H1 (cell line): Measurements from ENCODE around the gene LTO1. TPM values are rescaled to one million over a fixed set of nuclear protein-coding genes. Genes with fewer than 3 reads are reported as not detected.

Experiments
- EP300 ChIP-seq, 2 experiments: IDR thresholded peaks; 1 replicate in 1 of 2; 2 replicates in 1 of 2; pipeline ENCODE4 v1.6.1; 2011 to 2012; ENCODE audit warnings: low read depth in 2 of 2, low read length in 2 of 2, mild to moderate bottlenecking in 2 of 2, borderline replicate concordance in 1 of 2, inconsistent platforms in 1 of 2, moderate library complexity in 1 of 2
- RBBP5 ChIP-seq: IDR thresholded peaks from 2 replicates; pipeline ENCODE4 v1.7.1; 2012; ENCODE audit warnings: low read depth, mild to moderate bottlenecking, inconsistent platforms, low read length, moderate library complexity, borderline replicate concordance
- SAP30 ChIP-seq: fragments of 300-600 bp; sonication (generic); IDR thresholded peaks from 2 replicates; pipeline ENCODE4 v1.7.1; 2012; ENCODE audit warnings: low read length, moderate library complexity, mild to moderate bottlenecking, inconsistent platforms; ENCODE audit not compliant: insufficient read depth, insufficient replicate concordance
- SIRT6 ChIP-seq: IDR thresholded peaks from one replicate; pipeline ENCODE4 v1.7.1; 2012; ENCODE audit warnings: low read length, inconsistent platforms
- polyA plus RNA-seq, 7 experiments: library from polyadenylated mRNA; depleted of rRNA in 3 of 7; stranded (reverse) in 5 of 7; unstranded in 2 of 7; fragments of >200 nt in 5 of 7; fragments of 200-250 nt in 2 of 7; gene quantifications; 1 replicate in 5 of 7; 2 replicates in 1 of 7; 4 replicates in 1 of 7; pipeline versions ENCODE4 v1.2.1 to v1.2.3, GENCODE V29; 2011 to 2013; ENCODE audit warnings: missing spikeins in 2 of 7, mixed read lengths in 2 of 7
- total RNA-seq: library from RNA; stranded (reverse); fragmentation: NEBNext Ultra II Directional; extraction: Animal tissue kit (Norgen Biotek cat#: 25700); gene quantifications from 2 replicates; pipeline ENCODE4 v1.2.1, GENCODE V29; 2021

Gene LTO1
- total and polyA plus RNA-seq, 2 of the 8 experiments (the other 6 are each of a cell fraction or from before 2014, with no cell fraction given) = 15.4 to 21.3 TPM

DNA sequence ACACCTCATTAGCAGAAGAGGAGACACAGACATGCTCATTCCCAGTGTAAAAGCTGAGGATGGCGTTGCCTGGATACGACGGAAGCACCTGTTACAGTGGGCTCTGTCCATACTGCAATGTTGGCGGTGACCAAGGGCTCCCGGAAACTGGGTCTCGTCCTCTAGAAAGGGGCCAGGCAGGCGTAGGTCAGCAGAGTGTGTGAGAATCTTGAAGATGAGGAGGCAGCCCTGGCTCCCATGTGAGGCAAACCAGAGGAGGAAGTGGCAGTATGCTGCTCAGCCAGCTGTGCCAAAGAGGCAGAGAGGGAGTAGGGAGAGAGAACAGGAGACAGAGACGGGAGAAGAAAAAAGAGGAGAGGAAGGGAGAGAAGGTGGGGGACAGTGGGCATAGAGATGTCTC lies 10.3 kb downstream of the LTO1 start (continued):
- TF ChIP-seq EP300 (IDR thresholded peaks at IDR 0.05; ENCODE audit: borderline replicate concordance in 1 of 2, low read depth in 2 of 2, low read length in 2 of 2) = no peak
- TF ChIP-seq SIRT6 = no peak
- TF ChIP-seq RBBP5 = no peak
- TF ChIP-seq SAP30 = no peak
